IMR-90 (cell line): Measurements from ENCODE around the gene MAN1C1.

ENCODE experiments used
- CEBPB ChIP-seq: IDR thresholded peaks from 2 replicates; pipeline ENCODE4 v1.6.1; 2012; ENCODE audit warnings: low read depth, low read length, improper control_type of control experiment
- FOS ChIP-seq: fragments of 150-350 bp; IDR thresholded peaks from 2 replicates; pipeline ENCODE4 v1.6.1; 2016; ENCODE audit warnings: low read depth, low read length
- MAFK ChIP-seq: IDR thresholded peaks from 2 replicates; pipeline ENCODE4 v1.6.1; 2012; ENCODE audit warnings: low read depth, low read length, improper control_type of control experiment
- MAZ ChIP-seq: IDR thresholded peaks from 2 replicates; pipeline ENCODE4 v1.6.1; 2012; ENCODE audit warnings: low read depth, mild to moderate bottlenecking, low read length, improper control_type of control experiment, moderate library complexity, borderline replicate concordance
- MXI1 ChIP-seq: IDR thresholded peaks from 2 replicates; pipeline ENCODE4 v1.6.1; 2012; ENCODE audit warnings: low read depth, mild to moderate bottlenecking, low read length, moderate library complexity, borderline replicate concordance
- POLR2A ChIP-seq: IDR thresholded peaks from 2 replicates; pipeline ENCODE4 v1.6.1; 2012; ENCODE audit warnings: mild to moderate bottlenecking, low read depth, low read length
- RAD21 ChIP-seq: IDR thresholded peaks from 2 replicates; pipeline ENCODE4 v1.6.1; 2012; ENCODE audit warnings: low read length, improper control_type of control experiment
- RCOR1 ChIP-seq: IDR thresholded peaks from 2 replicates; pipeline ENCODE4 v1.6.1; 2012; ENCODE audit warnings: mild to moderate bottlenecking, low read length, improper control_type of control experiment; ENCODE audit not compliant: insufficient replicate concordance
- TF ChIP-seq, protein P1 (sequence below): conservative IDR thresholded peaks from 2 replicates; pipeline ENCODE4 v1.5.1; 2012; ENCODE audit warnings: mild to moderate bottlenecking, low read depth, low read length, improper control_type of control experiment
- TF ChIP-seq, protein P2 (sequence below): fragments of 150-350 bp; IDR thresholded peaks from 2 replicates; pipeline ENCODE4 v1.6.1; 2016; ENCODE audit warnings: low read depth, mild to moderate bottlenecking, low read length, moderate library complexity, borderline replicate concordance
- TF ChIP-seq, protein P3 (sequence below): fragments of 150-350 bp; IDR thresholded peaks from 2 replicates; pipeline ENCODE4 v1.6.1; 2017; ENCODE audit warnings: mild to moderate bottlenecking, antibody characterized with exemption, low read length, low read depth

- TF ChIP-seq, protein P1, sequence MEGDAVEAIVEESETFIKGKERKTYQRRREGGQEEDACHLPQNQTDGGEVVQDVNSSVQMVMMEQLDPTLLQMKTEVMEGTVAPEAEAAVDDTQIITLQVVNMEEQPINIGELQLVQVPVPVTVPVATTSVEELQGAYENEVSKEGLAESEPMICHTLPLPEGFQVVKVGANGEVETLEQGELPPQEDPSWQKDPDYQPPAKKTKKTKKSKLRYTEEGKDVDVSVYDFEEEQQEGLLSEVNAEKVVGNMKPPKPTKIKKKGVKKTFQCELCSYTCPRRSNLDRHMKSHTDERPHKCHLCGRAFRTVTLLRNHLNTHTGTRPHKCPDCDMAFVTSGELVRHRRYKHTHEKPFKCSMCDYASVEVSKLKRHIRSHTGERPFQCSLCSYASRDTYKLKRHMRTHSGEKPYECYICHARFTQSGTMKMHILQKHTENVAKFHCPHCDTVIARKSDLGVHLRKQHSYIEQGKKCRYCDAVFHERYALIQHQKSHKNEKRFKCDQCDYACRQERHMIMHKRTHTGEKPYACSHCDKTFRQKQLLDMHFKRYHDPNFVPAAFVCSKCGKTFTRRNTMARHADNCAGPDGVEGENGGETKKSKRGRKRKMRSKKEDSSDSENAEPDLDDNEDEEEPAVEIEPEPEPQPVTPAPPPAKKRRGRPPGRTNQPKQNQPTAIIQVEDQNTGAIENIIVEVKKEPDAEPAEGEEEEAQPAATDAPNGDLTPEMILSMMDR = no peak
- TF ChIP-seq POLR2A (no peak), RCOR1 (no peak), RAD21 (no peak), MAZ (no peak), MAFK (no peak), CEBPB (no peak), FOS (no peak), MXI1 (no peak)
- TF ChIP-seq, protein P2, sequence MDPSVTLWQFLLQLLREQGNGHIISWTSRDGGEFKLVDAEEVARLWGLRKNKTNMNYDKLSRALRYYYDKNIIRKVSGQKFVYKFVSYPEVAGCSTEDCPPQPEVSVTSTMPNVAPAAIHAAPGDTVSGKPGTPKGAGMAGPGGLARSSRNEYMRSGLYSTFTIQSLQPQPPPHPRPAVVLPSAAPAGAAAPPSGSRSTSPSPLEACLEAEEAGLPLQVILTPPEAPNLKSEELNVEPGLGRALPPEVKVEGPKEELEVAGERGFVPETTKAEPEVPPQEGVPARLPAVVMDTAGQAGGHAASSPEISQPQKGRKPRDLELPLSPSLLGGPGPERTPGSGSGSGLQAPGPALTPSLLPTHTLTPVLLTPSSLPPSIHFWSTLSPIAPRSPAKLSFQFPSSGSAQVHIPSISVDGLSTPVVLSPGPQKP = no peak
- TF ChIP-seq, protein P3, sequence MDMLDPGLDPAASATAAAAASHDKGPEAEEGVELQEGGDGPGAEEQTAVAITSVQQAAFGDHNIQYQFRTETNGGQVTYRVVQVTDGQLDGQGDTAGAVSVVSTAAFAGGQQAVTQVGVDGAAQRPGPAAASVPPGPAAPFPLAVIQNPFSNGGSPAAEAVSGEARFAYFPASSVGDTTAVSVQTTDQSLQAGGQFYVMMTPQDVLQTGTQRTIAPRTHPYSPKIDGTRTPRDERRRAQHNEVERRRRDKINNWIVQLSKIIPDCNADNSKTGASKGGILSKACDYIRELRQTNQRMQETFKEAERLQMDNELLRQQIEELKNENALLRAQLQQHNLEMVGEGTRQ = no peak
Observed at GRCh38 chr1:25740071-25740470, 123.5 kb downstream of the MAN1C1 start.
